GM19351 (cell line): ENCODE results near the gene FLT3.
A peak's percentile ranks its signal among the peaks of the same experiment; 100 is the strongest.
"Not testable (repeated sequence)": the region's sequence is repeated elsewhere in the genome, so short reads cannot be mapped to it uniquely, and the experiment has no call there.

Source experiments
- ATAC-seq: cut with Tn5 transposase; IDR thresholded peaks from one replicate; pipeline ENCODE4 v1.9.1; 2021; ENCODE audit warnings: mild to moderate bottlenecking, moderate library complexity; ENCODE audit not compliant: unreplicated experiment

FLT3 gene

DNA sequence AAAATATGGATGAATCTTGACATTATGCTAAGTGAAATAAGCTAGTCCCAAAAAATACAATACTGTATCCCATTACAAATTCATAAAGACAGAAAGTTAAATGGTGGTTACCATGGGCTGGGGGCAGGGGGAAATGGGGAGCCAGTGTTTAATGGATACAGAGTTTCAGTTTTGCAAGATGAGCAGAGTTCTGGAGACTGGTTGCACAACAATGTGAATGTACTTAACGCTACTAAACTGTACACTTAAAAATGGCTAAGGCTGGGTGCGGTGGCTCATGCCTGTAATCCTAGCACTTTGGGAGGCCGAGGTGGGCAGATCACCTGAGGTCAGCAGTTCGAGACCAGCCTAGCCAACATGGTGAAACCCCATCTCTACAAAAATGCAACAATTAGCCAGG lies 1.5 kb upstream of the FLT3 start:
- not testable (repeated sequence) for ATAC-seq

DNA sequence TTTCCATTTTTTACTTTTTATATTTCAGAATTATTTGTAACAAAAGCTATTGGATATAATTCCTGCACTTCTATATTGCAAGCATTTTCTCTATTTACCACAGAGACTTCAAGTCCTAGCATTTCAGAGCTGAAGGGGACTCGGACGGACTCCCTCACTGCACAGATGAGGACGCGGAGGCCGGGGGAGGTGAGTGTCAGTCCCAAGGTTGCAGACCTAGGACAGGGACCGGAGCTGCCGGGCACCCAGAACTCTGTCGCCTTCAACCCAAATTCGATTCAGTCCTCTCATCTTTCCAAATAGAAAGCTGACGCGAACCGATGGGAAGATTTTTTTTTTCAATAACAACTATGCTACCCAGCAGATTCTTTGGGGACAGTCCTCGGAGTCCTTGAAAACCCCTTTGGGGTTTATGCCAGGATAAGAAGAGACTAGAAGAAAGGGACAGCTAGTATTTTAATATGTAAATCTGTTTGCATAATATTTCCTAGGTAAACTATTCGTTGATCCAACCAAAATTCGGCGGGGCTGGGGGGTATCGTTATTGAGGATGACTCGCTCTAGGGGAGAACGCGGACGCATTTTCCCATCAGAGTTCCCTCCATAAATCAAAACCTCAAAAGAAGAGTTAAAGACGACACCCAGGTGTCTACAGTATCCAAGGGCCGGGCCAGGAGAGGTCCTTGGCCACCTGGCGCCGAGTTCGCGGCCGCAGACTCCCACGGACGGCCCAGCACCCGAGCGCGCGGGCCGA lies 803 bp downstream of the FLT3 start:
- no peak for ATAC-seq

DNA sequence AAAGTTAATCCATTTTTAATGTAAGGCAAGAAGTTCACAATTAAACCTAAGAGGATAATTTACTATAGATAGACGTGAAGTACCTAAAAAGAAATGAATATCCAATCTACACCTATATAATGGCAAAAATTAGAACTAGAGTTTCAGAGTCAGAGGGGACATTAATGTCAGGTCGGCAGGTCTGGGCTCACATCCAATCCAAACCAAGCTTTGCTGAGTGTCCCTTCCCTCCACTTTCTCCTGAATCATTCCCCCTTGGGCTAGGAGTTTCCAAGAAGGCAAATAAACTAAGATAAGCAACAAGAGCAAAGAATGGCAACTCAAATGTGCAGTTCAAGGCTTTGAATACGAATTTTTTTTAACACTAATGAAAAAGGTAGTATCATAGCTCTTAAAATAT lies 2.9 kb downstream of the FLT3 start:
- ATAC-seq, result no peak

DNA sequence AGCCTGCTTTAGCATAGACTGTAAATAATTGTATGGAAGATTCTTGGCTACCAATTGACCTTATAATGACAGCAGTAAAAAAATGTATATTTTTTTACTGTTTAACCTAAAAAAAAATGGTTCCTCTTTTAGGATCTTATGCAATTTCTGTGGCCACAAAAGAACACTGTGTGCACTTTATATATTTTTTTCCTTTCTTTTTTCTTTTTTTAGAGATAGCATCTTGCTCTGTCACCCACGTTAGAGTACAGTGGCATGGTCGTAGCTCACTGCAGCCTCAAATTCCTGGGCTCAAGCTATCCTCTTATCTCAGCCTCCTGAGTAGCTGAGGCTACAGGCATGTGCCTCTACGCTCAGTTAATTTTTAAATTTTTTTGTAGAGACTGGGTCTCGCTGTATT lies 6.1 kb downstream of the FLT3 start:
- ATAC-seq, result no peak

DNA sequence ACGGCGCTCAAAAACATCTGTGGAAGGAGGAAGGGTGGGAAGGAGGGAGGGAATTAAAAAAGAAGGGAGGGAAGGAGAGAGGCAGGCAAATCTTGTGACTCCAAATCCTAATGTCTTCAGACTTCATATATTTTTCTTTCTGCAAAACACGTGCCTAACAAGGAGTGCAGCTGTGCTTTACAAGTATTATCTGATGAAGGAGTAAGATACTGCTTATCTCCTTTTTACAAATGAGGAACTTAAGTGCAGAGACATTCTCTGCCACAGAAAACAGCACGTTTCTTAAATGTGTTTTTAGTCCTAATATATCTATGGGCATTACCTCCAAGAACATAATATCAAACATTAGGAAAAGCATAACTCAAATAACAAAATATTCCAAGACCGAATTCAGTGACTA lies 6.5 kb downstream of the FLT3 start:
- ATAC-seq, result no peak

DNA sequence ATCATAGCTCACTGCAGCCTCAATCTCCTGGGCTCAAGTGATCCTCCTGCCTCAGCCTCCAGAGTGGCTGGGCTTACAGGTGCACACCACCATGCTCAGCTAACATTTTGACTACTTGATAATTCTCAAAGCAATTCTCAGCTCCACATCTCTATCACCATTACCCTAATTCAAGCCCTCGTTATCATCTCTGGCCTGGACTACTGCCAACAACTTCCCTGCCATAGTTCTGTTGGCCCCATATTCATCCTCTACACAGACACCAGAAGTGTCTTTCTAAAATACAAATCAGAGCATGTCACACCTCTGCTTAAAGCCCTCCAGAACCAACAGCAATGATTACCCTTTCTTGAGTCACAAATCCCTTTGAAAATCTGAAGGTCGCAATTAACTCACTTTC lies 7.9 kb downstream of the FLT3 start:
- no peak for ATAC-seq

DNA sequence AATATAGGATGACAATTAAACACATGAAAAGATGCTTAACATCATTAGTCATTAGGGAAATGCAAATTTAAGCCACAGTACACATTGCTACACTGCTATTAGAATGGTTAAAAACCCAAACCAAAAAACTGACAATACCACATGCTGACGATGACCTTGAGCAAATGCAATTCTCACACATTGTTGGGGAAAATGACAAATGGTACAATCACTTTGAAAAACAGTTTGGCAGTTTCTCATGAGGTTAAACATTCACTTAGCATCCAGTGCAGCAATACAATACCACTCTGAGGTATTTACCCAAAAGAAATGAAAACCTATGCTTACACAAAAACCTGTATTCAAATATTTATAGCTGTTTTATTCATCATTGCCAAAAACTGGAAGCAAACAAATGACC lies 11.3 kb downstream of the FLT3 start:
- ATAC-seq, result no peak

DNA sequence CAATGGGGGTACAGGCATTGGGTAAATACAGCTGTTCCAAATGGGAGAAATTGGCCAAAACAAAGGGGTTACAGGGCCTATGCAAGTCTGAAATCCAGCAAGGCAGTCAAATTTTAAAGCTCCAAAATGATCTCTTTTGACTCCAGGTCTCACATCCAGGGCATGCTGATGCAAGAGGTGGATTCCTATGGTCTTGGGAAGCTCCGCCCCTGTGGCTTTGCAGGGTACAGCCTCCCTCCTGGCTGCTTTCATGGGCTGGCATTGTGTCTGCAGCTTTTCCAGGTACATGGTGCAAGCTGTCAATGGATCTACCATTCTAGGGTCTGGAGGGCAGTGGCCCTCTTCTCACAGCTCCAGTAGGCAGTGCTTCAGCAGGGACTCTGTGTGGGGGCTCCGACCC lies 22.6 kb downstream of the FLT3 start:
- ATAC-seq, result not testable (repeated sequence)

DNA sequence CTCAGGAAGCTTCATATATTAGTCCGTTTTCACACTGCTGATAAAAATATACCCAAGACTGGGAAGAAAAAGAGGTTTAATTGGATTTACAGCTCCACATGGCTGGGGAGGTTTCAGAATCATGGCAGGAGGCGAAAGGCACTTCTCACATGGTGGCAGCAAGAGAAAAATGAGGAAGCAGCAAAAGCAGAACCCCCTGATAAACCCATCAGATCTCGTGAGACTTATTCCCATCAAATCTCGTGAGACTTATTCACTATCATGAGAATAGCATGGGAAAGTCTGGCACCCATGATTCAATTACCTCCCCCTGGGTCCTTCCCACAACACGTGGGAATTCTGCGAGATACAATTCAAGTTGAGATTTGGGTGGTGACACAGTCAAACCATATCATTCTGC lies 23.1 kb downstream of the FLT3 start:
- ATAC-seq, result no peak

DNA sequence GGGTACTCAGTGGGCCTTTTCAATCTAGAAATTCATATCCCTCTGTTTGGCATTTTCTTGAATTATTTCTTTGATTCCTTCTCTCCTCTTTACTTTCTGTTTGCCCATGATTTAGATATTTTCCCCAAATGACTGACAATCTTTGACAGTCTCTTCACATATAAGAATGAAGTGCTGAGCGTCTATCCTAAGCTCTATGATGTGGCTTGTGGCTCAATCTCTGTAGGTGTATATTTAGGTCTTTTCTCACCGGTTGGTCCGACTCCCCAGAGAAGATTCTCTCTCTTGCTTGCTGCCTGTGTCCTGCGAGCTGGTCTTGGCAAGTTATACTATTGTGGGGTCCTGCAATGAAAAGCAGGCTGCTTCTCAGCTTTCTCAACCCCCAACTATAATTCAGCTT lies 29.0 kb downstream of the FLT3 start:
- no peak for ATAC-seq

DNA sequence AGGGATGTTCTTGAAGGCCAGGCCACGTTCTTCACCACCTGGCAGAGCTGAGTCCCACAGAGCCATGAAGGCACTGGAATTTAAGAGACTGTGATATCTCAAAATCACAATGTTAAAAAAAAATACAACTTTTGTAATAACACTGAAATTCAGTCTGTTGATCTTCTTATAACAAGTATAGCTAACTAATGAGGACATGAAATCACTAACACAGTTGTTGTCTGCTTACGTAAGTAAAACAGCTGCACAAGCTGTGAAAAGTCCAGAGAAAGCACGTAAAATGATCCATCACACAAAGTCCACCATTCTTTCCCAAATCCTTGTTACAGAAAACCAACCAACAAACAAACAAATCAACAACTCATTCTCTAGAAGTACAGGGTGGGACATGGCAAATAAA lies 32.9 kb downstream of the FLT3 start:
- no peak for ATAC-seq

DNA sequence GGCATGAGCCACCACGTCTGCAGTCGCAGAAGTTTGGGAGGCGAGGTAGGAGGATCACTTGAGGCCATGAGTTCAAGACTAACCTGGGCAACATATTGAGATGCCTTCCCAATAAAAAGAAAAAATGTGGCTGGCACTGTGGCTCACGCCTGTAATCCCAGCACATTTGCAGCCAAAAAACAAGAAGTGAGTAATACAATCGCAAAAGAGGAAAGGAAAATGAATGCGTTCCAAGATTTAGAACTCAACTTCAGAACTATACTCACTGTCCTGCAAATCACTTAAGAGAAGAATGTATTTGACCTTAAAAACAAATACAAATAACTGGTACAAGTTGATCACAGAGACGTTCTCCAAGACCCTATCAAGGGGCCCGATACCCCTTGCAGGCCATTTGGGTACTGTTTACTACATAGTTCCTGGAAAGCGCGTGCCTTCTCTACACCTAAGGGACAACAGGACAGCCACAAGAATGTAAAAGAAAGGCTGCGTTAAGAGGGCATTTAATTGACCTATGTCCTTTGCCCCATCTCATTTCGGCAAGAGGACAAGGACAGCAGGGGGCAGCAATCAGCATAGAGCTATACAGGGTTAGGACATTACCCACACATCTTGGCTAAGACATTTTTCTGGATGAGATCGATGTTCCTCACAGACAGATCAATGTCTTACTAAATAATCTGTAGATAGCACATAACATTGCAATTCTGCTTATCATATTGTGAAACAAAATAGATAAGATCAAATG lies 41.3 kb downstream of the FLT3 start:
- no peak for ATAC-seq

DNA sequence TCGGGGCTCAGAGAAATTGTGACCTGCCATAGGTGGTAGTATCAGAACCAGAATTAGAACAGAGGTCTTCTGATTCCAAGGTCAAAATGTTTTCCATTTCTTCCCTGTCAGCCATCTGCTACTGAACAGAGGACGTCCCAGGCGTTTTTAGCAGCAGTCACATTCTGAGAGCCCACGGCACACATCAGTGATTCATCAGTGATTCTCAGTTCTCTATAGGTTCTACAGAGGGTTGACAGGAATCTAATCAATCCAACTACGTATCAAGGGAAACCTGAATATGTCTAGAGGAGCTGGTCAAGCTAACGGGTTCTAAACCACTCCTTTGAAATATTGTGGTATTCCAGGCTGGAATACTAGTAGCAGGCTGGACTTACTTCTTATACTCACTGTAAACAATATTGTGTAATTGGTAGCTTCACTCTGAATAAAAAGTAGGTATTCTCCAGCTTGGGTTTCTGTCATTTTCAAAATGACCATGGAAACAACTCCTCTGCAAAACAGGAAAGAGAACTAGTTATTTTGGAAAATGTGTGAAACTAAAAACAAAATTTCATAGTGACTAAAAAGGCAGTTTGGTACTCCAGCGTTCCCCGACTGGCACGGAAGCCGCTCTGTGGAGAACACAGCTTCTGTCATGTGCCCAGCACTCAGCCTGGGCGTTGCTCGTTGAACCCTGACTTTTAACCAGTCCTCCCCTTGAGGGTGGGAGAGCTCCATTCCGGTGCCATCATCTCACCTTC lies 43.2 kb downstream of the FLT3 start:
- ATAC-seq, result peak; percentile 81

DNA sequence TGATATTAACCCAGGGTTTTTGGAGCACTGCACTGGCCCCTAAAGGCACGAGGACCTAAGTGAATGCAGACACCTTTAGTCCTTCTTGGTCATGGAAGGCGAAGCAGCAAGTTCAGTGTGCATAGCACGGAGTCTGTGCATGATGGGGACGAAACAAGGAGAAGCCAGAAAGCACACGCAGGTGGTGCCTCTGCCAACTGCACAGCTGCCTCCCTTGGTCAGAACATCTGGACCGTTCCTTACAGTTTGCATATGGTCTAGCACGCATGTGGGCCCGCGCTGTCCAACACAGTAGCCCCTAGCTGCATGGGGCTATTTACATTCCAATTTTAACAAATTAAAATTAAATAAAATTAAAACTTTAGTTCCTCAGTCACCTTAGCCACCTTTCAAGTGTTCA lies 44.0 kb downstream of the FLT3 start:
- ATAC-seq, result no peak

DNA sequence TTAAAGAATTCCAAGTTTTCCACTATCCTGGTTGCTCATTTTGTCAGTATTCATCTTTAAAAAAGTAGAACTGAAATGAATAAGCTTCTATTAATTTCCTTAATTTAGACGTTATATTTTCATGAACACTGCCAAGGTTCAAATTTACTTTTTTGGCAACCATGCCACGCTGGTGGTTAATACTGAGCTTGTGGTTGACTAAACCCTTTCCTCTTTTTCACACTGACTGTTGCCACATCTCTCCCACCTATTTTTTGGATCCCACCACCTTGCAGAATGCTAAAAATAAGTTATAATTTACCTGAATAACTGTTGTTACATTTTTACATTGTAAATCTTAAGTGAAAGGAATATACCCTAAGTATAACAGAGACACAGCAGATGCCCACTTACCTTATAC lies 45.0 kb downstream of the FLT3 start:
- ATAC-seq, result no peak

DNA sequence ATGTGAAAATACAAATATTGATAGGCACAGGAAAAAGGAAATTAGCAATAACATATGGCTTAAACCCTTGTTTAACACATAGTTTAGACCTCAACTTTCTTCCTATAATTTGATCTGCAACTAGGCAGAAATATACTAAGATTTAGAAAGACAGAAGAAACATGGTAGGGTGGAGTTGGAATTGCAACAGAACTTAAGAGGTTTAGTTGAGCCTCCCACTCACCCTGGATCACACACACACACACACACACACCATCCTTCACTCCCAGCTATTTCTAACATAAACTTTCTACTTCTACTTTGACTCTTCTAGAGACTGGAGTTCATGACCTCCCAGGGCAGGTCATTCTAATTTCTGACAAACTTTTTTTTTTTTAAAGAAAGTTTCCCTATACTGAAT lies 47.4 kb downstream of the FLT3 start:
- ATAC-seq, result no peak

DNA sequence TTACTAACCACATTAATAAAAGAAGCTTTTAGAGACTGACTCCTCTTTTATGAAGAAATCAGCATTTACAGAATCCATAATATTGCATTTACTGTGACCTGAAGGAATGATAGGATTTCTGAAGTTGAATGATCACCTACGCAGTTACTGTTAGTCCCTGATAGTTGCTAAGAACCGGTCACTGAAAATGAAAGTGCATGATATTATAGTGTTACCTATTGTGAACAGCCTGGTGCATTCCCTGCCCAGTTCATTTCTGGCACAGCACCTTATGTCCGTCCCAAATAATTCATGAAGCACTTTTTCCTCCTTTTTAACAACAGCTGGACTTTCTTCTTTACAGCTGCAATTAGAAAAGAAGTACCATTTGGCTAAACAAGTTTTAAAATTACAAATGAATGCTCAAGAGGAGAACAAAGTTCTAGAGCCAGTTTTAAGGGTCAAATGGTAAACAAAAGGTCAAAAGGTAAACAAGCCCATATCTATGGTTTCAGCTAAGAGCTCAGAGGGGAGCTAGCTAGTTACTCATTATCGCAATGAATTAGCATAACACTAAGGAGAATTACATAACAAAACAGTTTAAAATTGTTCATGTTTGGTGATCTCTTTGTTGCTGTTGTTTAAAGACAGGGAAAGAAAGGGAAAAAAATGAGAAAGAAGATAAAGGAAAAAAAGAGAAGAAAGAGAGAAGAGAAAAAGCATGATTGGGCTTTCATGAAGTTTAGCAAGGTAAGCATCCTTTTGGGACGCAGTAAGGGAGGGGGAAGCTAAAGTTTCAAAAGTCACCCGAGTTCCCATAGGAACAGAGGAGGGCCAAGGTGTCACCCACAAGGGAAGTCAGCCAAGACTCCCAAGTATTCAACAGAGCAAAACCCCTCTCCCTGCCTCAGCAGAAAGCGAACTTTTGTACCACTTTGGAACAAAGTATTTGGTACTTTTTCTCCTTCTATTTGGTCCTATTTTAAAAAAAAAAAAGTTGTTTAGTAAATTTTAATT lies 50.2 kb downstream of the FLT3 start:
- peak; percentile 41 for ATAC-seq

DNA sequence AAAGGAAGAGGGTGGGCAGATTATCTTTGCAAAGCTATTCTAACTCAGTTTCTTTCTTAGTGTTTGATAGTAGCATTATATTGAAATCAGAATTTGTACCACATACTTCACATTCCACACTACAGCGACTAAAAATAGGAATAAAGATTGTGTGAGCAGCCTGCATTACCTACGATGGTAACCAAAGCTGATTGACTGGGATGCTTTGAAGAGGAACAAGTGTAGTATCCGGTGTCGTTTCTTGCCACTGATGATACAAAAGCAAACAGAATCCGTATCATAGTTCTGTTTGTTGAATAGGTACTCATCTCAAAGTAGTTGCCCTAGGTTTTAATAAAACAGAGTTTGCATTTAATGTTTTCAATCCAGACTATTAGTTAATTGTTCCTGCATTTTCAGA lies 51.2 kb downstream of the FLT3 start:
- ATAC-seq, result no peak

DNA sequence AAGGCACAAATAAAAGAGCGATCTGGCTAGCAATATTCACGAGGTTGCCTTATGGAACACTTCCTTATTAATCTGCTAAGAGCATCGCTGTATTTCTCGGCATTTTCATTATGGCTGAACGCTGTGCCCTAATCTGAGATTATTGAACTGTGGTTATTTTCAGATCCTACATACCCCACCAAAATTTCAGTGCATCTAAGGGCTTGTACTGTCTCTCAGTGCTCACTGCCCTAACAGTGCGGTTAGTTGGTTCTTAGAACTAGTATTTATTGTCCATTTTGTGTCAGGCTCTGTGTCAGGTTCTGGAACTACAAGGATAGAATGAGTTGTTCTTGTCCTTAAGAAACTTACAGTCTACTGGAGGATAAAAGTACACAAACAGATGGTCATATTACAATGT lies 51.6 kb downstream of the FLT3 start:
- no peak for ATAC-seq

DNA sequence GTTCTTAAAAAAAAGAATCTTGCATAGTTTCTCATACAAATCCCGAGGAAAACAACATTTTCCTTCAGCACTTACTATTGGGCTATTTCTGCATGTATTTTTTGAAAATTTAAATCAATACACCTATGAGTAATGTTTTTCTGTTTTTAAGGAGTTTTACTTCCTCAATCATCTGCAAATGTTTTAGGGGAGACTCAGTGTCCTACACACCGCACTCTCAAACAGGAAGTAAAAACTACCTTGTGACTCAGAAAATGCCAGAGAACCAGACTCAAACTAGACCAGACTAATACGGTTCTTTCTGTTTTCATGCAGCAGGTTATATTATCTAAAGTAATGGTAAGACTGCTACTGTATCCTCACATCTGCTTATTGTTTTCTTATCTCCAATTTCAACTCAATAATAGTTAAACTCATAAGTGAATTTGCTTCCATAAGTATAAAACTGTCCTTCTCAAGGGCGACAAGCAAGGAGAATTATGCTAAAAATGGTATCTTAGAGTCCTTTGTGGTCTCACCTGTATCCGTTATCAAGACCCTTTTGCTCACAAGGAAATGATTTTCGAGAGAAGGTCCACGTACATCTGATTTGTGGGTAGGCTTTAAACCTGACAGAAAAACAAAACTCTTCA lies 52.5 kb downstream of the FLT3 start:
- peak; percentile 87 for ATAC-seq
